ENCODE results near the gene NFAM1. TPM values are rescaled to one million over a fixed set of nuclear protein-coding genes. Genes with fewer than 3 reads are reported as not detected.

NFAM1 gene
- total and polyA plus RNA-seq, 2 of the 4 experiments (the other 2 are of a cell fraction), result not detected

DNA sequence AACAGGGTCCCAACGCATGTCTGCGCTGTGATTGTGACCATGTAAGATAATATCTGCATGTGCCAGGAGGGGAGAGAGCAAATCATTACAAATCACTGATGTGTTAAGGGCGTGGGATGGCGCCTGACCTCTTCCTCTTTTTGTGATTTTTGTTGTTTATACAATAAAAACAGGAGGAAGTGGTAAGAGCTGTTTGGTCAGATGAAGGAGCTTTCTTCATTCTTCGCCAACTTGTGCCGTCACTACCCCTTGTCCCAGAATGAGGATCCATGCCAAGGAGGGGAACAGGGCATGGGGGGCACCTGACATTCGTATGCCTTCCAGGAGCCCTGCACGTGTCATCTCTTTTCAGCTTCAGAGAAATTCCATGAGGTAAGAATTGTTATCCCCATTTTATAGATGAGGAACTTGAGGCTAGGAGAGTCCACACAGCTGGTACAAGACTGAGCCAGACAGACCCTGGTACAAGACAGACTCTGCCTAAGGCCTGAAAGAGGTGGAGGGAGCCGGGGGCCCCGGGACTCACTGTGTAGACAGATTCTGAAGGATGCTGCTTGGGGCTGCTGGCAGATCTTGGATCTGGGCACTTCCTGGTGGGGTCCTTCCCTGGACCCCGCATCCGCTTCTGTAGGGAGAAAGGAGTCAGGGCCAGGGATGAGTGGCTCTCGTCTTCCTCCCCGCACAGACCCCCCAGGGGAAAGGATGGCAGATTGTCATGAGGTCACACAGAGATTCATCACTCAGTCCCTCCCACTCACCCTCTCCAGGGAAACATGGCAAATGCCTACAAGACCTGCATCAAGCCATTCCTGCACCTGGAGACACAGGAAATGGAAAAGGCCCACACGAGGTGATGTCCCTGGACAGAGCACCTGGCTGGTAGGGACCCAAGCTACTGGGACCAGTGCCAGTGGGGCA, 34.6 kb downstream of the NFAM1 start:
- WGBS, 2 experiments (ENCODE audit: extremely low coverage in 2 of 2, insufficient read length in 1 of 2), result 41% methylated on average over 5 of the region's 15 CpGs; no CpG with 5 or more reads in 1 of the 2 experiments
- Histone ChIP-seq H3K4ac (ENCODE audit: low read depth, low read length) (no peak overlapping the region), H2AK9ac (replicated peaks; ENCODE audit: low read depth, low read length, poor library complexity) (no peak overlapping the region), H3K18ac (ENCODE audit: low read depth, low read length) (no peak overlapping the region), H2BK20ac (ENCODE audit: low read depth, low read length) (no peak overlapping the region), H2BK120ac (ENCODE audit: low read depth, low read length) (no peak overlapping the region), H4K8ac (ENCODE audit: low read depth in 2 of 2, low read length in 2 of 2) (no peak overlapping the region), H2BK15ac (ENCODE audit: low read depth, low read length) (no peak overlapping the region), H3K9me3 (ENCODE audit: control insufficient read depth, insufficient read depth, low read length) (no peaks in the 10 kb centered on the region), H2BK5ac (ENCODE audit: low read depth, low read length, poor library complexity, severe bottlenecking) (no peak overlapping the region), H2AK5ac (ENCODE audit: low read depth, low read length) (no peak overlapping the region), H3K56ac (ENCODE audit: extremely low read depth, insufficient read depth, low read length) (no peak overlapping the region), H3K4me2 (ENCODE audit: low read depth, low read length) (no peak overlapping the region), H3K36me3 (ENCODE audit: control insufficient read depth, insufficient read depth, low read length) (no peaks in the 10 kb centered on the region), H3K23ac (ENCODE audit: low read depth, low read length) (no peak overlapping the region), H3K27me3 (ENCODE audit: control insufficient read depth, insufficient read depth, low read length) (peaks cover 31% of the 10 kb centered on the region), H3K9ac (ENCODE audit: low read depth, low read length) (no peak overlapping the region), H3K4me1 (ENCODE audit: control insufficient read depth, insufficient read depth, low read length) (no peaks in the 10 kb centered on the region), H4K5ac (ENCODE audit: low read depth, low read length) (no peak overlapping the region), H3K79me1 (ENCODE audit: low read depth in 1 of 2, low read length in 2 of 2) (no peaks in the 10 kb centered on the region), H3K14ac (replicated peaks; ENCODE audit: low read depth, low read length) (no peak overlapping the region), H3K9me1 (ENCODE audit: insufficient read depth, low read length) (no peaks in the 10 kb centered on the region), H2AFZ (replicated peaks; ENCODE audit: low read length, poor library complexity) (no peak overlapping the region), H3K27ac (ENCODE audit: insufficient read depth, low read length) (no peak overlapping the region), H4K91ac (ENCODE audit: insufficient read depth, low read depth, low read length) (no peak overlapping the region), H4K20me1 (ENCODE audit: insufficient read depth, low read length) (no peaks in the 10 kb centered on the region), H3K4me3 (ENCODE audit: insufficient read depth, low read depth, low read length) (no peak overlapping the region)
- CTCF ChIA-PET, result no interaction called here
- ATAC-seq (ENCODE audit: low read depth) (no peak), DNase-seq (no peak)
- dilution Hi-C loops (cut with HindIII; ENCODE audit: low sequenced_read_pairs, unreplicated experiment) (no loop called here), intact Hi-C loops (cut with micrococcal nuclease) (no loop called here), in situ Hi-C loops (cut with MboI; ENCODE audit: low sequenced_read_pairs) (no loop called here)
- TF ChIP-seq BHLHE40 (IDR thresholded peaks at IDR 0.05; ENCODE audit: low read depth, low read length) (no peak), MXI1 (IDR thresholded peaks at IDR 0.05; ENCODE audit: borderline replicate concordance, low read depth, low read length) (no peak)
- TF ChIP-seq, protein P1, sequence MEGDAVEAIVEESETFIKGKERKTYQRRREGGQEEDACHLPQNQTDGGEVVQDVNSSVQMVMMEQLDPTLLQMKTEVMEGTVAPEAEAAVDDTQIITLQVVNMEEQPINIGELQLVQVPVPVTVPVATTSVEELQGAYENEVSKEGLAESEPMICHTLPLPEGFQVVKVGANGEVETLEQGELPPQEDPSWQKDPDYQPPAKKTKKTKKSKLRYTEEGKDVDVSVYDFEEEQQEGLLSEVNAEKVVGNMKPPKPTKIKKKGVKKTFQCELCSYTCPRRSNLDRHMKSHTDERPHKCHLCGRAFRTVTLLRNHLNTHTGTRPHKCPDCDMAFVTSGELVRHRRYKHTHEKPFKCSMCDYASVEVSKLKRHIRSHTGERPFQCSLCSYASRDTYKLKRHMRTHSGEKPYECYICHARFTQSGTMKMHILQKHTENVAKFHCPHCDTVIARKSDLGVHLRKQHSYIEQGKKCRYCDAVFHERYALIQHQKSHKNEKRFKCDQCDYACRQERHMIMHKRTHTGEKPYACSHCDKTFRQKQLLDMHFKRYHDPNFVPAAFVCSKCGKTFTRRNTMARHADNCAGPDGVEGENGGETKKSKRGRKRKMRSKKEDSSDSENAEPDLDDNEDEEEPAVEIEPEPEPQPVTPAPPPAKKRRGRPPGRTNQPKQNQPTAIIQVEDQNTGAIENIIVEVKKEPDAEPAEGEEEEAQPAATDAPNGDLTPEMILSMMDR (conservative IDR thresholded peaks at IDR 0.05; ENCODE audit: low read depth, low read length), result no peak
- POLR2A ChIA-PET (ENCODE audit: unreplicated experiment), result no interaction called here
- no TSS peak for BruUV-seq (replicated peaks)

All from IMR-90 (cell line).